ENCODE measurements around the gene NT5C2.

DNA sequence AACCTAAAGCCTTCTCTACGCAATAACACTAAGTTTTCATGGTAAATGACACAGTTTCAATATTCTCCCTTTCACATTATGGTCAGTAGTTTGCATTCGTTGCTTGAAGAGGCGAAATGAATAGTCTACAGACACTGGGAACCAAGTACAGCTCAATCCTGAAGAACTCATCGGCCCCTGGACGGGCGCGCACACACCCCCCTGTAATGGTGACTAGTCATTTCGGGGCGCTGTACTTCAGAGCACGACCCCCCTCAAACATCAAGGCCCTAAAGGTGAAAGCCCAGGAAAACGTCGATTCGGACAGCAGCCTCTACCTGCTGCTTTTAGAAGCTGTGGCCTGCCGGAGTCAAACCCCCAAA, 1.0 kb downstream of the NT5C2 start:
- TF ChIP-seq, protein P1, sequence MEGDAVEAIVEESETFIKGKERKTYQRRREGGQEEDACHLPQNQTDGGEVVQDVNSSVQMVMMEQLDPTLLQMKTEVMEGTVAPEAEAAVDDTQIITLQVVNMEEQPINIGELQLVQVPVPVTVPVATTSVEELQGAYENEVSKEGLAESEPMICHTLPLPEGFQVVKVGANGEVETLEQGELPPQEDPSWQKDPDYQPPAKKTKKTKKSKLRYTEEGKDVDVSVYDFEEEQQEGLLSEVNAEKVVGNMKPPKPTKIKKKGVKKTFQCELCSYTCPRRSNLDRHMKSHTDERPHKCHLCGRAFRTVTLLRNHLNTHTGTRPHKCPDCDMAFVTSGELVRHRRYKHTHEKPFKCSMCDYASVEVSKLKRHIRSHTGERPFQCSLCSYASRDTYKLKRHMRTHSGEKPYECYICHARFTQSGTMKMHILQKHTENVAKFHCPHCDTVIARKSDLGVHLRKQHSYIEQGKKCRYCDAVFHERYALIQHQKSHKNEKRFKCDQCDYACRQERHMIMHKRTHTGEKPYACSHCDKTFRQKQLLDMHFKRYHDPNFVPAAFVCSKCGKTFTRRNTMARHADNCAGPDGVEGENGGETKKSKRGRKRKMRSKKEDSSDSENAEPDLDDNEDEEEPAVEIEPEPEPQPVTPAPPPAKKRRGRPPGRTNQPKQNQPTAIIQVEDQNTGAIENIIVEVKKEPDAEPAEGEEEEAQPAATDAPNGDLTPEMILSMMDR (IDR thresholded peaks at IDR 0.05) = no peak
- no peak for TF ChIP-seq POLR2A (IDR thresholded peaks at IDR 0.05)

All from testis (tissue), 2 donors.